ENCODE results near the gene DLG2. TPM values are rescaled to one million over a fixed set of nuclear protein-coding genes. Genes with fewer than 3 reads are reported as not detected.

Gene DLG2
- polyA plus RNA-seq, 6 donors from 2014 or later: 0.93 to 2.4 (median 1.3) TPM

GRCh38 chr11:85530634-85531033 is 96.5 kb downstream of the DLG2 start:
- H3K9me3 Mint-ChIP-seq: peaks cover 7 to 23% (median 8%) of the 10 kb centered on the region in 7 donors
- DNase-seq (no peak), ATAC-seq (ENCODE audit: low read depth in 2 of 2) (no peak)
- H3K36me3 Mint-ChIP-seq: peaks cover 5 to 9% of the 10 kb centered on the region in 2 donors
- H3K27me3 Mint-ChIP-seq: no peaks in the 10 kb centered on the region
- H3K4me3 Mint-ChIP-seq: no peak overlapping the region
- H3K4me1 Mint-ChIP-seq: no peaks in the 10 kb centered on the region
- no peak overlapping the region for H3K27ac Mint-ChIP-seq

GRCh38 chr11:85526564-85526963 is 100.6 kb downstream of the DLG2 start:
- no peaks in the 10 kb centered on the region for H3K27me3 Mint-ChIP-seq

GRCh38 chr11:85525686-85526085 is 101.5 kb downstream of the DLG2 start:
- Mint-ChIP-seq H3K36me3 (peaks cover 19 to 24% of the 10 kb centered on the region in 2 donors), H3K4me3 (no peak overlapping the region), H3K9me3 (peaks cover 14 to 44% (median 31%) of the 10 kb centered on the region in 7 donors), H3K27me3 (no peaks in the 10 kb centered on the region), H3K4me1 (no peaks in the 10 kb centered on the region), H3K27ac (peak overlapping the region in 1 of 6 donors; percentile 41)
- ATAC-seq (ENCODE audit: low read depth in 2 of 2) (no peak), DNase-seq (no peak)

More at GRCh38 chr11:85526564-85526963, 100.6 kb downstream of the DLG2 start:
- no peaks in the 10 kb centered on the region for H3K4me1 Mint-ChIP-seq
- H3K4me3 Mint-ChIP-seq: no peak overlapping the region
- no peak for DNase-seq
- H3K9me3 Mint-ChIP-seq: peaks cover 14 to 35% (median 22%) of the 10 kb centered on the region in 7 donors
- H3K36me3 Mint-ChIP-seq: peaks cover 12 to 19% of the 10 kb centered on the region in 2 donors
- no peak for ATAC-seq (ENCODE audit: low read depth in 2 of 2)
- no peak overlapping the region for H3K27ac Mint-ChIP-seq

GRCh38 chr11:85517272-85517671 is 109.9 kb downstream of the DLG2 start:
- Mint-ChIP-seq H3K4me3 (no peak overlapping the region), H3K27ac (peak overlapping the region in 1 of 6 donors; percentile 25), H3K9me3 (peaks cover 12 to 36% (median 21%) of the 10 kb centered on the region in 7 donors), H3K4me1 (peaks cover 0 to 6% (median 5%) of the 10 kb centered on the region in 3 donors), H3K36me3 (peaks cover 16 to 23% of the 10 kb centered on the region in 2 donors), H3K27me3 (no peaks in the 10 kb centered on the region)
- DNase-seq (no peak), ATAC-seq (ENCODE audit: low read depth in 2 of 2) (peak; percentile 21 to 27)

- DNase-seq (no peak), ATAC-seq (ENCODE audit: low read depth in 2 of 2) (no peak)
- Mint-ChIP-seq H3K27me3 (no peaks in the 10 kb centered on the region), H3K27ac (no peak overlapping the region), H3K4me1 (peaks cover 0 to 12% (median 0%) of the 10 kb centered on the region in 3 donors), H3K36me3 (peaks cover 4 to 18% of the 10 kb centered on the region in 2 donors), H3K4me3 (no peak overlapping the region), H3K9me3 (peaks cover 4 to 31% (median 21%) of the 10 kb centered on the region in 7 donors)
Measured at GRCh38 chr11:85495918-85496317, 131.2 kb downstream of the DLG2 start.

- H3K27me3 Mint-ChIP-seq: no peaks in the 10 kb centered on the region
- DNase-seq (no peak), ATAC-seq (ENCODE audit: low read depth in 2 of 2) (no peak)
- H3K27ac Mint-ChIP-seq: no peak overlapping the region
- peaks cover 0 to 12% (median 0%) of the 10 kb centered on the region in 3 donors for H3K4me1 Mint-ChIP-seq
- peaks cover 9 to 35% (median 19%) of the 10 kb centered on the region in 7 donors for H3K9me3 Mint-ChIP-seq
- peaks cover 4 to 18% of the 10 kb centered on the region in 2 donors for H3K36me3 Mint-ChIP-seq
- H3K4me3 Mint-ChIP-seq: no peak overlapping the region
Measured at GRCh38 chr11:85494396-85494795, 132.7 kb downstream of the DLG2 start.

- H3K4me1 Mint-ChIP-seq: peaks cover 0 to 3% (median 0%) of the 10 kb centered on the region in 3 donors
- no peak overlapping the region for H3K27ac Mint-ChIP-seq
- H3K9me3 Mint-ChIP-seq: peaks cover 15 to 45% (median 39%) of the 10 kb centered on the region in 7 donors
- H3K36me3 Mint-ChIP-seq: peaks cover 14 to 16% of the 10 kb centered on the region in 2 donors
- no peak for ATAC-seq (ENCODE audit: low read depth in 2 of 2)
- DNase-seq: no peak
- H3K27me3 Mint-ChIP-seq: no peaks in the 10 kb centered on the region
- no peak overlapping the region for H3K4me3 Mint-ChIP-seq
Measured at GRCh38 chr11:85485902-85486301, 141.2 kb downstream of the DLG2 start.

- H3K27ac Mint-ChIP-seq: no peak overlapping the region
- peaks cover 0 to 3% (median 0%) of the 10 kb centered on the region in 3 donors for H3K4me1 Mint-ChIP-seq
- no peaks in the 10 kb centered on the region for H3K27me3 Mint-ChIP-seq
- H3K4me3 Mint-ChIP-seq: no peak overlapping the region
- ATAC-seq (ENCODE audit: low read depth in 2 of 2) (no peak), DNase-seq (no peak)
- peaks cover 14 to 16% of the 10 kb centered on the region in 2 donors for H3K36me3 Mint-ChIP-seq
- H3K9me3 Mint-ChIP-seq: peaks cover 10 to 37% (median 30%) of the 10 kb centered on the region in 7 donors
Measured at GRCh38 chr11:85483861-85484260, 143.3 kb downstream of the DLG2 start.

- no peak overlapping the region for H3K4me3 Mint-ChIP-seq
- no peak for ATAC-seq (ENCODE audit: low read depth in 2 of 2)
- peaks cover 6 to 22% (median 14%) of the 10 kb centered on the region in 7 donors for H3K9me3 Mint-ChIP-seq
- peaks cover 8 to 11% of the 10 kb centered on the region in 2 donors for H3K36me3 Mint-ChIP-seq
- no peaks in the 10 kb centered on the region for H3K4me1 Mint-ChIP-seq
- no peak overlapping the region for H3K27ac Mint-ChIP-seq
- no peak for DNase-seq
- no peaks in the 10 kb centered on the region for H3K27me3 Mint-ChIP-seq
Measured at GRCh38 chr11:85481862-85482261, 145.3 kb downstream of the DLG2 start.

GRCh38 chr11:85475660-85476517 is 151.3 kb downstream of the DLG2 start:
- no peaks in the 10 kb centered on the region for H3K4me1 Mint-ChIP-seq
- H3K9me3 Mint-ChIP-seq: peaks cover 5 to 15% (median 12%) of the 10 kb centered on the region in 7 donors
- no peak overlapping the region for H3K4me3 Mint-ChIP-seq
- H3K27ac Mint-ChIP-seq: no peak overlapping the region
- ATAC-seq (ENCODE audit: low read depth in 2 of 2): no peak
- no peaks in the 10 kb centered on the region for H3K27me3 Mint-ChIP-seq
- DNase-seq: no peak
- H3K36me3 Mint-ChIP-seq: peaks cover 8 to 9% of the 10 kb centered on the region in 2 donors

GRCh38 chr11:85472953-85473352 is 154.2 kb downstream of the DLG2 start:
- DNase-seq (no peak), ATAC-seq (ENCODE audit: low read depth in 2 of 2) (no peak)
- Mint-ChIP-seq H3K4me1 (no peaks in the 10 kb centered on the region), H3K9me3 (peaks cover 15 to 37% (median 19%) of the 10 kb centered on the region in 7 donors), H3K4me3 (no peak overlapping the region), H3K27ac (no peak overlapping the region), H3K36me3 (peaks cover 14 to 15% of the 10 kb centered on the region in 2 donors), H3K27me3 (no peaks in the 10 kb centered on the region)

GRCh38 chr11:85464283-85464682 is 162.9 kb downstream of the DLG2 start:
- Mint-ChIP-seq H3K27ac (no peak overlapping the region), H3K9me3 (peaks cover 11 to 35% (median 26%) of the 10 kb centered on the region in 7 donors), H3K4me3 (no peak overlapping the region), H3K4me1 (no peaks in the 10 kb centered on the region), H3K36me3 (peaks cover 5 to 8% of the 10 kb centered on the region in 2 donors), H3K27me3 (peaks cover 0 to 3% (median 0%) of the 10 kb centered on the region in 3 donors)
- DNase-seq: no peak
- ATAC-seq (ENCODE audit: low read depth in 2 of 2): no peak

GRCh38 chr11:85459304-85459703 is 167.8 kb downstream of the DLG2 start:
- no peak for DNase-seq

GRCh38 chr11:85444479-85444878 is 182.7 kb downstream of the DLG2 start:
- H3K36me3 Mint-ChIP-seq: peaks cover 0 to 4% of the 10 kb centered on the region in 2 donors
- H3K27me3 Mint-ChIP-seq: no peaks in the 10 kb centered on the region
- DNase-seq (no peak), ATAC-seq (ENCODE audit: low read depth in 2 of 2) (no peak)
- H3K27ac Mint-ChIP-seq: no peak overlapping the region
- no peak overlapping the region for H3K4me3 Mint-ChIP-seq
- H3K4me1 Mint-ChIP-seq: no peaks in the 10 kb centered on the region
- peaks cover 0 to 4% (median 0%) of the 10 kb centered on the region in 7 donors for H3K9me3 Mint-ChIP-seq

More at GRCh38 chr11:85459304-85459703, 167.8 kb downstream of the DLG2 start:
- ATAC-seq (ENCODE audit: low read depth in 2 of 2): no peak
- Mint-ChIP-seq H3K27ac (no peak overlapping the region), H3K4me3 (no peak overlapping the region), H3K27me3 (peaks cover 0 to 2% (median 0%) of the 10 kb centered on the region in 3 donors), H3K9me3 (peaks cover 19 to 59% (median 50%) of the 10 kb centered on the region in 7 donors), H3K4me1 (no peaks in the 10 kb centered on the region), H3K36me3 (peaks cover 14 to 30% of the 10 kb centered on the region in 2 donors)
